GM06990 (cell line): Measurements from ENCODE around the gene TSPYL6.

Experiments used
- DNase-seq: peaks from one replicate; pipeline ENCODE4 v3.0.0-alpha.2; 2011; ENCODE audit not compliant: insufficient read length; ENCODE audit errors: extremely low read depth
- H3K27me3 ChIP-seq: replicated peaks from 2 replicates; pipeline ENCODE4 v1.6.0; 2011; ENCODE audit warnings: low read length; ENCODE audit not compliant: control insufficient read depth, insufficient read depth
- H3K36me3 ChIP-seq: 2 replicates; pipeline ENCODE4 v1.5.1; 2011; ENCODE audit warnings: low read length; ENCODE audit not compliant: control insufficient read depth, insufficient read depth
- H3K4me3 ChIP-seq: replicated peaks from 2 replicates; pipeline ENCODE4 v1.5.1; 2011; ENCODE audit warnings: low read depth, mild to moderate bottlenecking, control low read depth, low read length
- CTCF ChIP-seq: IDR thresholded peaks from 2 replicates; pipeline ENCODE4 v1.5.1; 2011; ENCODE audit warnings: low read length, control low read depth, mild to moderate bottlenecking, inconsistent platforms; ENCODE audit not compliant: insufficient read depth, poor library complexity, severe bottlenecking

Gene TSPYL6

GRCh38 chr2:54213082-54213481 lies 42.9 kb downstream of the TSPYL6 start:
- no peaks in the 10 kb centered on the region for H3K36me3 ChIP-seq
- no peak for DNase-seq
- no peaks in the 10 kb centered on the region for H3K27me3 ChIP-seq
- no peak overlapping the region for H3K4me3 ChIP-seq
- TF ChIP-seq CTCF, result no peak

- Histone ChIP-seq H3K36me3 (no peaks in the 10 kb centered on the region), H3K4me3 (no peak overlapping the region), H3K27me3 (no peaks in the 10 kb centered on the region)
- no peak for DNase-seq
- TF ChIP-seq CTCF, result no peak
Measured at GRCh38 chr2:54212456-54212855, 43.6 kb downstream of the TSPYL6 start.

GRCh38 chr2:54209379-54209778 lies 46.6 kb downstream of the TSPYL6 start:
- DNase-seq, result no peak
- no peak for TF ChIP-seq CTCF
- no peaks in the 10 kb centered on the region for H3K36me3 ChIP-seq
- H3K4me3 ChIP-seq, result no peak overlapping the region
- H3K27me3 ChIP-seq, result no peaks in the 10 kb centered on the region

GRCh38 chr2:54208364-54209240 lies 47.4 kb downstream of the TSPYL6 start:
- DNase-seq, result no peak
- H3K27me3 ChIP-seq, result no peaks in the 10 kb centered on the region
- H3K4me3 ChIP-seq, result no peak overlapping the region
- no peak for TF ChIP-seq CTCF
- H3K36me3 ChIP-seq, result no peaks in the 10 kb centered on the region

- H3K4me3 ChIP-seq, result no peak overlapping the region
- no peak for DNase-seq
- no peak for TF ChIP-seq CTCF
- H3K36me3 ChIP-seq, result no peaks in the 10 kb centered on the region
- H3K27me3 ChIP-seq, result no peaks in the 10 kb centered on the region
Measured at GRCh38 chr2:54207666-54208195, 48.3 kb downstream of the TSPYL6 start.
